ENCODE results near the gene PHPT1. TPM values are rescaled to one million over a fixed set of nuclear protein-coding genes. Genes with fewer than 3 reads are reported as not detected.
"Not testable (repeated sequence)": the region's sequence is repeated elsewhere in the genome, so short reads cannot be mapped to it uniquely, and the experiment has no call there.

PHPT1 gene
- total RNA-seq, 1 experiment from 2014 or later: 94.7 TPM

GRCh38 chr9:136868644-136869043 is 19.4 kb downstream of the PHPT1 start:
- no peak for DNase-seq (ENCODE audit: low spot score)
- Histone ChIP-seq H3K9me3 (ENCODE audit: low read depth, low read length, poor library complexity, severe bottlenecking) (peaks cover 26% of the 10 kb centered on the region), H3K27me3 (replicated peaks; ENCODE audit: insufficient read depth, low read depth, low read length, poor library complexity) (no peaks in the 10 kb centered on the region), H3K27ac (ENCODE audit: low read depth, low read length, poor library complexity, severe bottlenecking) (no peak overlapping the region), H3K4me3 (ENCODE audit: low read depth, low read length, poor library complexity, severe bottlenecking) (no peak overlapping the region), H3K36me3 (ENCODE audit: insufficient read depth, low read length, poor library complexity, severe bottlenecking) (peaks cover 9% of the 10 kb centered on the region), H3K4me1 (ENCODE audit: insufficient read depth, low read length, poor library complexity, severe bottlenecking) (no peaks in the 10 kb centered on the region)
- no TSS peak for BruUV-seq (replicated peaks)
- TF ChIP-seq EZH2 (IDR thresholded peaks at IDR 0.05; ENCODE audit: borderline replicate concordance, low read depth, low read length, poor library complexity, severe bottlenecking) (no peak), CTCF (conservative IDR thresholded peaks at IDR 0.05; ENCODE audit: low read depth, low read length) (no peak)
- CTCF ChIA-PET: no interaction called here
- intact Hi-C loops (cut with micrococcal nuclease; ENCODE audit: unreplicated experiment): no loop called here
- POLR2A ChIA-PET (ENCODE audit: low non-redundant PET): no interaction called here

- H3K27ac ChIP-seq (ENCODE audit: low read depth, low read length, poor library complexity, severe bottlenecking); H3K4me3 ChIP-seq (ENCODE audit: low read depth, low read length, poor library complexity, severe bottlenecking); BruUV-seq (replicated peaks); H3K4me1 ChIP-seq (ENCODE audit: insufficient read depth, low read length, poor library complexity, severe bottlenecking); H3K27me3 ChIP-seq (replicated peaks; ENCODE audit: insufficient read depth, low read depth, low read length, poor library complexity); H3K36me3 ChIP-seq (ENCODE audit: insufficient read depth, low read length, poor library complexity, severe bottlenecking); POLR2A ChIA-PET (ENCODE audit: low non-redundant PET); DNase-seq (ENCODE audit: low spot score); CTCF ChIA-PET; intact Hi-C loops (cut with micrococcal nuclease; ENCODE audit: unreplicated experiment): not testable (repeated sequence)
- H3K9me3 ChIP-seq (ENCODE audit: low read depth, low read length, poor library complexity, severe bottlenecking): peaks cover 27% of the 10 kb centered on the region
Observed at GRCh38 chr9:136869611-136870010, 20.4 kb downstream of the PHPT1 start.

- no peak overlapping the region for H3K27ac ChIP-seq (ENCODE audit: low read depth, low read length, poor library complexity, severe bottlenecking)
- ChIA-PET CTCF (no interaction called here), POLR2A (ENCODE audit: low non-redundant PET) (no interaction called here)
- TF ChIP-seq EZH2 (IDR thresholded peaks at IDR 0.05; ENCODE audit: borderline replicate concordance, low read depth, low read length, poor library complexity, severe bottlenecking): no peak
- no peak for TF ChIP-seq CTCF (conservative IDR thresholded peaks at IDR 0.05; ENCODE audit: low read depth, low read length)
- peaks cover 27% of the 10 kb centered on the region for H3K9me3 ChIP-seq (ENCODE audit: low read depth, low read length, poor library complexity, severe bottlenecking)
- H3K36me3 ChIP-seq (ENCODE audit: insufficient read depth, low read length, poor library complexity, severe bottlenecking): no peaks in the 10 kb centered on the region
- BruUV-seq (replicated peaks): no TSS peak
- H3K4me3 ChIP-seq (ENCODE audit: low read depth, low read length, poor library complexity, severe bottlenecking): no peak overlapping the region
- no peaks in the 10 kb centered on the region for H3K4me1 ChIP-seq (ENCODE audit: insufficient read depth, low read length, poor library complexity, severe bottlenecking)
- intact Hi-C loops (cut with micrococcal nuclease; ENCODE audit: unreplicated experiment): no loop called here
- H3K27me3 ChIP-seq (replicated peaks; ENCODE audit: insufficient read depth, low read depth, low read length, poor library complexity): no peaks in the 10 kb centered on the region
- DNase-seq (ENCODE audit: low spot score): no peak
Observed at GRCh38 chr9:136875155-136875554, 25.9 kb downstream of the PHPT1 start.

GRCh38 chr9:136876476-136876875 is 27.3 kb downstream of the PHPT1 start:
- BruUV-seq (replicated peaks): no TSS peak
- no peak overlapping the region for H3K27ac ChIP-seq (ENCODE audit: low read depth, low read length, poor library complexity, severe bottlenecking)
- POLR2A ChIA-PET (ENCODE audit: low non-redundant PET): no interaction called here
- no peak overlapping the region for H3K4me3 ChIP-seq (ENCODE audit: low read depth, low read length, poor library complexity, severe bottlenecking)
- H3K9me3 ChIP-seq (ENCODE audit: low read depth, low read length, poor library complexity, severe bottlenecking): peaks cover 20% of the 10 kb centered on the region
- no peaks in the 10 kb centered on the region for H3K27me3 ChIP-seq (replicated peaks; ENCODE audit: insufficient read depth, low read depth, low read length, poor library complexity)
- no peaks in the 10 kb centered on the region for H3K36me3 ChIP-seq (ENCODE audit: insufficient read depth, low read length, poor library complexity, severe bottlenecking)
- intact Hi-C loops (cut with micrococcal nuclease; ENCODE audit: unreplicated experiment): no loop called here
- no peaks in the 10 kb centered on the region for H3K4me1 ChIP-seq (ENCODE audit: insufficient read depth, low read length, poor library complexity, severe bottlenecking)
- no peak for DNase-seq (ENCODE audit: low spot score)
- CTCF ChIA-PET: no interaction called here
- no peak for TF ChIP-seq EZH2 (IDR thresholded peaks at IDR 0.05; ENCODE audit: borderline replicate concordance, low read depth, low read length, poor library complexity, severe bottlenecking)
